Gastroesophageal sphincter (tissue), 4 donors: ENCODE measurements around the gene RNF26. TPM values are rescaled to one million over a fixed set of nuclear protein-coding genes. Genes with fewer than 3 reads are reported as not detected.

Experiments used
- ATAC-seq: fragments of 150-250 bp; one replicate; pipeline ENCODE4 v1.9.1; 2016; ENCODE audit warnings: mild to moderate bottlenecking, moderate library complexity
- H3K27ac ChIP-seq, 4 donors: fragments of 200-600 bp; sonication (generic) in 3 of 4; 1 replicate in 3 of 4; 2 replicates in 1 of 4; pipeline ENCODE4 v1.5.1; 2016 to 2019
- H3K27me3 ChIP-seq: fragments of 200-600 bp; sonication (generic); one replicate; pipeline ENCODE4 v1.5.1; 2019
- H3K36me3 ChIP-seq, 2 donors: fragments of 200-600 bp; sonication (generic); one replicate each; pipeline ENCODE4 v1.5.1; 2019; ENCODE audit warnings: control low read depth in 1 of 2
- H3K4me1 ChIP-seq, 3 donors: fragments of 200-600 bp; sonication (generic); 1 replicate in 2 of 3; 2 replicates in 1 of 3; pipeline ENCODE4 v1.5.1; 2016 to 2019; ENCODE audit warnings: control low read depth in 2 of 3
- H3K4me3 ChIP-seq, 2 donors: fragments of 200-600 bp; sonication (generic); one replicate each; pipeline ENCODE4 v1.5.1; 2019; ENCODE audit warnings: mild to moderate bottlenecking in 1 of 2, moderate library complexity in 1 of 2
- H3K9me3 ChIP-seq, 3 donors: fragments of 200-600 bp; sonication (generic); one replicate each; pipeline ENCODE4 v1.5.1; 2017 to 2019; ENCODE audit warnings: control low read depth in 2 of 3
- CTCF ChIP-seq, 4 experiments: fragments of 200-600 bp in 2 of 4; fragments of 450-650 bp in 2 of 4; sonication (generic) in 1 of 4; IDR thresholded peaks; one replicate each; pipeline ENCODE4 v1.5.1; 2017 to 2019; ENCODE audit warnings: antibody characterized with exemption in 4 of 4, mild to moderate bottlenecking in 2 of 4, moderate library complexity in 2 of 4
- EP300 ChIP-seq: sonication (generic); formaldehyde crosslinking; IDR thresholded peaks from one replicate; pipeline ENCODE4 v1.6.1; 2017; ENCODE audit warnings: antibody characterized with exemption, mild to moderate bottlenecking
- POLR2A ChIP-seq, 2 donors: fragments of 450-650 bp; IDR thresholded peaks; one replicate each; pipeline ENCODE4 v1.6.1; 2017; ENCODE audit warnings: antibody characterized with exemption in 2 of 2, mild to moderate bottlenecking in 2 of 2, moderate library complexity in 1 of 2
- POLR2AphosphoS5 ChIP-seq: sonication (generic); formaldehyde crosslinking; IDR thresholded peaks from one replicate; pipeline ENCODE4 v1.6.1; 2017; ENCODE audit warnings: antibody characterized with exemption
- WGBS, 2 donors: methylation state at CpG; one replicate each; pipeline ENCODE4 v1.1.5; 2018; ENCODE audit warnings: low coverage in 1 of 2; 5-methylcytosine and 5-hydroxymethylcytosine counted together
- total RNA-seq, 4 donors: library from RNA; depleted of rRNA; stranded (reverse); fragments of >200 nt; gene quantifications; one replicate each; pipeline ENCODE4 v1.1.0, GENCODE V29; 2016

The RNF26 gene
- total RNA-seq, 4 donors from 2014 or later: 13.0 to 39.6 (median 17.1) TPM

GRCh38 chr11:119367661-119368120 lies 33.4 kb downstream of the RNF26 start:
- H3K4me3 ChIP-seq: no peak overlapping the region
- 37% methylated on average over 5 to 7 of the region's 9 CpGs for WGBS, 2 donors
- no peaks in the 10 kb centered on the region for H3K27me3 ChIP-seq
- no peaks in the 10 kb centered on the region for H3K36me3 ChIP-seq
- no peak for ATAC-seq
- H3K9me3 ChIP-seq: no peaks in the 10 kb centered on the region
- H3K4me1 ChIP-seq: peaks cover 15 to 100% (median 71%) of the 10 kb centered on the region in 3 donors
- H3K27ac ChIP-seq: peak overlapping the region; percentile 59 to 97 (median 95)
- peak in 1 of 4 experiments; percentile 7 for TF ChIP-seq CTCF (IDR thresholded peaks at IDR 0.05)
- TF ChIP-seq POLR2A (IDR thresholded peaks at IDR 0.05): no peak
- TF ChIP-seq EP300: peak; percentile 10
- TF ChIP-seq POLR2AphosphoS5: peak; percentile 38

- Histone ChIP-seq H3K4me3 (peak overlapping the region in 1 of 2 donors; percentile 6), H3K27me3 (no peaks in the 10 kb centered on the region), H3K27ac (peak overlapping the region; percentile 59 to 97 (median 95)), H3K9me3 (no peaks in the 10 kb centered on the region), H3K4me1 (peaks cover 15 to 100% (median 71%) of the 10 kb centered on the region in 3 donors), H3K36me3 (no peaks in the 10 kb centered on the region)
- TF ChIP-seq EP300 (no peak), POLR2AphosphoS5 (peak; percentile 81), CTCF (IDR thresholded peaks at IDR 0.05) (peak in 1 of 4 experiments; percentile 3)
- WGBS, 2 donors: 45% methylated on average over 13 of the region's 17 CpGs; no CpG with 5 or more reads in 1 of the 2 donors
- peak; percentile 49 for ATAC-seq
Observed at GRCh38 chr11:119368121-119369034, 34.1 kb downstream of the RNF26 start.

GRCh38 chr11:119369132-119369925 lies 35.0 kb downstream of the RNF26 start:
- H3K27ac ChIP-seq: peak overlapping the region; percentile 59 to 97 (median 95)
- H3K36me3 ChIP-seq: no peaks in the 10 kb centered on the region
- TF ChIP-seq POLR2AphosphoS5 (no peak), CTCF (IDR thresholded peaks at IDR 0.05) (no peak), POLR2A (IDR thresholded peaks at IDR 0.05) (no peak), EP300 (no peak)
- peak overlapping the region in 1 of 2 donors; percentile 6 for H3K4me3 ChIP-seq
- WGBS, 2 donors: 68 to 69% methylated on average over 5 to 10 of the region's 13 CpGs
- H3K4me1 ChIP-seq: peaks cover 15 to 100% (median 70%) of the 10 kb centered on the region in 3 donors
- no peak for ATAC-seq
- no peaks in the 10 kb centered on the region for H3K27me3 ChIP-seq
- no peaks in the 10 kb centered on the region for H3K9me3 ChIP-seq

- Histone ChIP-seq H3K27ac (peak overlapping the region; percentile 7 to 97 (median 86)), H3K4me3 (no peak overlapping the region), H3K4me1 (peaks cover 12 to 100% (median 69%) of the 10 kb centered on the region in 3 donors), H3K27me3 (no peaks in the 10 kb centered on the region), H3K36me3 (no peaks in the 10 kb centered on the region), H3K9me3 (no peaks in the 10 kb centered on the region)
- ATAC-seq: no peak
- TF ChIP-seq EP300 (no peak), POLR2A (IDR thresholded peaks at IDR 0.05) (no peak), CTCF (IDR thresholded peaks at IDR 0.05) (no peak), POLR2AphosphoS5 (no peak)
- WGBS, 2 donors: 52% methylated on average over 5 of the region's 8 CpGs
Observed at GRCh38 chr11:119370486-119371046, 36.2 kb downstream of the RNF26 start.
